ENCODE data around the gene IL1B.

DNA sequence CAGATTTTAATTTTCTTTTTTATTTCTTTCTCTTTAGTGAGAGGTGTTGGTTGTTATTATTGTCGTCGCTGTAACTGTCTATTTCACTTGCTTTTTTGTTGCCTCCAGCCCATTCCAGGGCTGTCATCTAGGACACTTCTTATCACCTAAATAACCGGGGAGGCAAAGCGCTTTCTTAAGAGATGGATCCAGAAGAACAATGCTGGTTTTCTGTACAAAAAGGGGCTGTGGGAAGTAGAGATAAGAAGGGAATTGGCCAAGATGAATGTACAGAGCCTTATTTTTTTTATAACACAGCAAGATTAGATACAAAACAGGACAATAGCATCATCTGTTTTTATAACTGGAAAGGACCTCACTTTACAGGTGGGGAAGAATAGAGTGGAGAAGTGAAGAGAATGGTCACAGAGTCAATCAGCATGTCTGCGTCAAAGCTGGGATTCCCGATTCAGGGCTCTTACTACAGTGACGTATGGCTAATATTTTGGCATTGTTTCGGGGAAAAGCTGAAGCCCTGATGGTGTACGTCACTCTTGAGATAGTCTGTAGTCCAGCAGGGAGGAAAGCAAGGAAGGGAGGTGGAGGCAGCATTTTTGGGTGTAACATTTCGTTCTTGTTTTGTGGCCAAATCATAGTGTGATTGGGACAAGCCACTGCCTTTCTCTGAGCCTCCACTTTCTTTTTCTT is 23.2 kb downstream of the IL1B start:
- TF ChIP-seq ZNF274 (IDR thresholded peaks at IDR 0.05; ENCODE audit: low read depth, low read length) (no peak), YY1 (IDR thresholded peaks at IDR 0.05; ENCODE audit: insufficient read depth, insufficient read length) (no peak), SUZ12 (IDR thresholded peaks at IDR 0.05; ENCODE audit: extremely low read depth, insufficient read depth, insufficient read length) (no peak)
